Subcutaneous adipose tissue (tissue), 4 donors: ENCODE measurements around the gene BTBD1. TPM values are rescaled to one million over a fixed set of nuclear protein-coding genes. Genes with fewer than 3 reads are reported as not detected.

ENCODE experiments used
- total RNA-seq, 4 donors: library from RNA; depleted of rRNA; stranded (reverse); fragments of >200 nt; gene quantifications; one replicate each; pipeline ENCODE4 v1.1.0, GENCODE V29; 2016
- TF ChIP-seq, protein P1 (sequence below): fragments of 450-650 bp; IDR thresholded peaks from one replicate; pipeline ENCODE4 v1.5.1; 2016; ENCODE audit warnings: low read depth, mild to moderate bottlenecking, control low read depth, antibody characterized with exemption, moderate library complexity

Gene BTBD1
- total RNA-seq, 4 donors from 2014 or later = 62.0 to 93.7 (median 78.9) TPM

DNA sequence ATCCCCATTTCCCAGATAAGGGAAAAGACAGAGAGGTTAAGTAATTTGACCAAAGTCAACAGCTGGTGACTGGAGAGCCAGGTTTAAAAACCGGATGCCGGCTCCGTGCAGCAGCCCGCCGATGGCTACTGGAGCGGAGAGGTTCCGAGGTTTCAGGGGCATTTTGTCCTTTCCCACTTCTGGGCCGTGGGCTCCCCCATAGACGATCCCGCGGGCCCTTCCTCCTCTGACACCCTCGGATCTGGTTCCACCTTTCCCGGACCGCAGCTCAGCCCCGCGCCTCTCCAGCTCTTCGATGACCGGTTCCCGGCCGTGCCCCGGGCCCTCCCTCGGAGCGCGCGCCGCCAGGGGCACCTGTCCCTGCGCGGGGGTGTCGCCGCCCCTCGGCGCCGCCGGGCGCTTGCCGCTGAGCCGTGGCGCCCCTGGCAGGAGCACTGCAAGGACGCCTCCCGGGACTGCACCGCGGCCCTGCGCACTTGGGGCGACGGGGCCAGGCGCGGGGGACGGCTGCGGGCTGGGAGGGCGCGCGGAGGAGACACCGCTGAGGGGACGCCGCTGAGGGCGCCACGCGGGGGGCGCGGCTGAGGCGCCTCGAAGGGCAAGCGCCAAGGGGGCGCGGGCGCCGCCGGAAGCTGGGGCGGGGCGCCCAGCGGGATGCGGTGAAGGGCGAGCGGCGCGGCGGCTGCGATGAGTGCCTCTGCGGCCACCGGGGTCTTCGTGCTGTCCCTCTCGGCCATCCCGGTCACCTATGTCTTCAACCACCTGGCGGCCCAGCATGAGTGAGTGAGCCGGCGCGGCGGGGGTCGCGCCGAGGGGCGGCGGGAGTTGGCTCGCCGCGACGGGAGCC, 40.2 kb upstream of the BTBD1 start, which contains the start of gene TM6SF1:
TSS of gene TM6SF1 (plus strand) at position 652 of the 847 bp plus-strand sequence. CDS start at position 688, 36 bp downstream.
- TF ChIP-seq, protein P1, sequence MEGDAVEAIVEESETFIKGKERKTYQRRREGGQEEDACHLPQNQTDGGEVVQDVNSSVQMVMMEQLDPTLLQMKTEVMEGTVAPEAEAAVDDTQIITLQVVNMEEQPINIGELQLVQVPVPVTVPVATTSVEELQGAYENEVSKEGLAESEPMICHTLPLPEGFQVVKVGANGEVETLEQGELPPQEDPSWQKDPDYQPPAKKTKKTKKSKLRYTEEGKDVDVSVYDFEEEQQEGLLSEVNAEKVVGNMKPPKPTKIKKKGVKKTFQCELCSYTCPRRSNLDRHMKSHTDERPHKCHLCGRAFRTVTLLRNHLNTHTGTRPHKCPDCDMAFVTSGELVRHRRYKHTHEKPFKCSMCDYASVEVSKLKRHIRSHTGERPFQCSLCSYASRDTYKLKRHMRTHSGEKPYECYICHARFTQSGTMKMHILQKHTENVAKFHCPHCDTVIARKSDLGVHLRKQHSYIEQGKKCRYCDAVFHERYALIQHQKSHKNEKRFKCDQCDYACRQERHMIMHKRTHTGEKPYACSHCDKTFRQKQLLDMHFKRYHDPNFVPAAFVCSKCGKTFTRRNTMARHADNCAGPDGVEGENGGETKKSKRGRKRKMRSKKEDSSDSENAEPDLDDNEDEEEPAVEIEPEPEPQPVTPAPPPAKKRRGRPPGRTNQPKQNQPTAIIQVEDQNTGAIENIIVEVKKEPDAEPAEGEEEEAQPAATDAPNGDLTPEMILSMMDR = no peak

DNA sequence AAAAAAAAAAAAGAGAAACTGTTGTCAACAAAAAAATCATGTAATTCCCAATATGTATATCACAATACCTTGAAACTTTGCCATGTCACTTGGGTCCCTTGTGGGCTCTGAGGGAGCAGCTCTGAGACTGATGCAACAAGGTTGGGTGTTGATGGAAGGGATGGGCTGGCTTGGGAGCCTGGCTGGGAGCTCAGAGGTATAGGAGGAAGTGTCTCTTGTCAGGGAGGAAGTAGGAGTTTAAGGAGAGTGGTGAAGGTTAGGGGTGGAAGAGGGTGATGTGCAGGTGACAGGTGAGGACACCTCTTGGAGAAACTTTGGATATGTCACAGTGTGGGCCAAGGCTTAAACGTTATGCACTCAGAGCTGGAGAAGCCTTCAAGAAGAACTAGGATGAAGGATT, 38.4 kb upstream of the BTBD1 start:
- TF ChIP-seq, protein P1 = no peak

DNA sequence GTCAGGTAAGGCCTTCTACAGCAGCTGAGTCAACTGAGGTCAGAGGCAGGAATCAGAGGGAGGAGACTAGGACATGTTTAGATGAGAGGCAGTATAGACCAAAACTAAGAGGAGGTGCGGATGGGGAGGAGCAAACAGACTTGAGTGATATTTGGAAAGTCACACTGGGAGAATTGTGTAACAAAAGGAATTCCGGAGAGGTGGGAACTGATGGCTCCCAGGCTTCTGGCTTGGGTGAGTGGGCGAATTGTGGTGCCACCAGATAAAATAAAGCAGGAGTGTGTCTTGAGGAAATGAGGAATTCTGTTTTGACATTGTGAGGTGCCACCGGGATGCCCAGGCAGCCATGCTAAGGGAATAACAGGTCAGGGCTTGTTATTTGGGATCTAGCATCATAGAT, 37.1 kb upstream of the BTBD1 start:
- TF ChIP-seq, protein P1 = no peak

DNA sequence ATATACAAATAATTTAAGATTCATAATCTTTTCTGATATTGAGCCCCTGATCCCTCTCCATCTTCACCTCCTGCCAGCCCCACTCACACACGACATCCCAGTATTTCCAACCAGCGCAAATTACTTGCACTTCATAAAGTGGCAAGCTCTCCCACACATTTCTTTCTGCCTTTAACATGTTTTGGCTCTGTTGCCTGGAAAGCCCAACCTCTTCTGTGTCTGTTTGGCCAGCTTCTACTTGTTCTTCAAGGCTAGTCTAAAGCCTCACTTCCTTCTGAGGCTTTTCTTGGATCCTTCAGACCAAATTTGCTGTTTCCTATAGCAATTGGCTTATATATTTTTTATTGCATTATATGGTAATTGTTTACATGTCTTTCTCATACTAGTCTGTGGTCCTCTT, 35.3 kb upstream of the BTBD1 start:
- TF ChIP-seq, protein P1 = no peak

DNA sequence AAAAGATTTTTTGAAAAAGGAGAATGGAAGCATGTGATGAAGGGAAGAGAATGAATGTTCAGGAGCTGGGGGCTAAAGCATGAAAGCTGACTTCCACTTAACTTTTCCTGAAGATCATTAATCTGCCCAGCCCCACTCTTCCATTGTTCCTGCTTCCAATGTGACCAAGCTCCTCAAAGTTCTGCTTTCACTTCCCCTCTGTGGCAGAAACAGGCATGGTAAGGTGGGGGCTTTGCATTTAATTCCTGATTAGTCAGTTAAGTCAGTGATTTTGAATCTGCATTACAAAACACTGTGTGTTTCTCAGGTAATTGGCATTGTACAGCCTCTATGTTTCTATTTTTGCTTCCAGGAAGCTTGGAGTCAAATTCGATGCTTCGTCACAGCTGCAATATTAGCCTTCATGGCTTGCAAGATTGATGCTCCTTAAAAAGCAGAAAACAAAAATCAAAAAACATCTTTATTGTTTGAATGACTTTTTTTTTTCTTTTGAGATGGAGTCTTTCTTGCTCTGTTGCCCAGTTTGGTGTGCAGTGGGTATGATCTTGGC, 33.1 kb upstream of the BTBD1 start:
- TF ChIP-seq, protein P1 = no peak

DNA sequence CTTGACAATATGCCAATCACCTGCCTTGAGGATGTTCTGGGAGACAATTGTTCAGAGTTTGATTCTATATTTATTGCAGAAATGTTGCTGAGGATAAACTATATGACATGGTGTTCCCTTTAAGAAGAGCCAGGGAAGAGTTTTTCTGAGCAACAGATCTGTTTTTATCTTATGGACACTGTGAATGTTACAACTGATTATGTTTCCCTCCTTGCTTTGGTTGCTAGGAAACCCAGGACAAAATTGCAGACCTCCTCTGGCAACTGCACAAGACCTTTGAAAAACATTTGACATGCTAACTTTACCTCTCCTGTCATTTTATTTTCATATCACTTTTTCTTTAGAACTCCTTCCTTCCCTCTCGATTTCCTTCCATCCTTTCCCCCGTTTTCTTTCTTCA, 32.2 kb upstream of the BTBD1 start:
- TF ChIP-seq, protein P1 = no peak

DNA sequence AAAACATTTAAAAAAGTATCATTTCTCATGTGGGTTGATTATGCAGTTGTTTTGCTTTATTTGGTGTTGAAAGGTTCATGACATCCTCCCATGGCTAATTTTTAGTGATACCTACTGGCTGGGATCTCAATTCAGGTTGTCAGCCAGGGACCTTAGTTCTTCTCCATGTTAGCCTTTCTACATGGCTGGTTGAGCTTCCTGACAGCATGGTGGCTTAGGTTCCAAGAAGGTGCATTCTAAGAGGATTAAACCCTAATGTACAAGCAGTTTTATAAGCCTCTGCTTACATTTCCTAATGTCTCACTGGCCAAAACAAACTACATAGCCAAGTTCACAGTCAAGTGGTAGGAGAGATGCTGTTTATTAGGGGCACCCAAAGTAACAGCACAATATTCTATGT, 31.0 kb upstream of the BTBD1 start:
- TF ChIP-seq, protein P1 = no peak
